Body of pancreas (tissue), 4 donors: ENCODE data around the gene DUS1L. TPM values are rescaled to one million over a fixed set of nuclear protein-coding genes. Genes with fewer than 3 reads are reported as not detected.

Source experiments
- ATAC-seq: fragments of 150-250 bp; one replicate; pipeline ENCODE4 v1.9.1; 2016
- DNase-seq, 4 donors: peaks; one replicate each; pipeline ENCODE4 v3.0.0-alpha.2; 2019
- H3K27ac ChIP-seq, 4 donors: fragments of 200-600 bp; sonication (generic); 1 replicate in 3 of 4; 2 replicates in 1 of 4; pipeline versions ENCODE4 v1.5.1 to v1.6.1; 2016 to 2019; ENCODE audit warnings: mild to moderate bottlenecking in 1 of 4, mixed read lengths in 1 of 4, moderate library complexity in 1 of 4
- H3K27me3 ChIP-seq, 2 donors: fragments of 200-600 bp; sonication (generic); one replicate each; pipeline ENCODE4 v1.6.0; 2016; ENCODE audit warnings: mild to moderate bottlenecking in 1 of 2
- H3K36me3 ChIP-seq, 2 donors: fragments of 200-600 bp; sonication (generic); replicated peaks in 1 of 2; 2 replicates each; pipeline ENCODE4 v1.5.1; 2016; ENCODE audit warnings: low read depth in 2 of 2; ENCODE audit not compliant: insufficient read depth in 1 of 2
- H3K4me1 ChIP-seq: fragments of 200-600 bp; sonication (generic); one replicate; pipeline ENCODE4 v1.6.0; 2016
- H3K4me3 ChIP-seq, 2 donors: fragments of 200-600 bp; sonication (generic); 1 replicate in 1 of 2; 2 replicates in 1 of 2; pipeline ENCODE4 v1.5.1; 2016 to 2019
- H3K9me3 ChIP-seq, 3 donors: fragments of 200-600 bp; sonication (generic); 1 replicate in 2 of 3; 2 replicates in 1 of 3; pipeline ENCODE4 v1.5.1; 2016
- POLR2A ChIP-seq, 3 donors: fragments of 450-650 bp; IDR thresholded peaks; one replicate each; pipeline ENCODE4 v1.6.1; 2016; ENCODE audit warnings: antibody characterized with exemption in 3 of 3, mild to moderate bottlenecking in 2 of 3
- WGBS, 2 donors: methylation state at CpG; one replicate each; pipeline ENCODE4 v1.1.5; 2017; 5-methylcytosine and 5-hydroxymethylcytosine counted together
- intact Hi-C: fragments of 100-400 bp; cut with DNase I; formaldehyde crosslinking; loops from one replicate; pipeline ENCODE4 v1.15.1; 2023
- total RNA-seq, 2 donors: library from RNA; depleted of rRNA; stranded (reverse); fragments of >200 nt; gene quantifications; one replicate each; pipeline ENCODE4 v1.1.0, GENCODE V29; 2016
- TF ChIP-seq, protein P1 (sequence below), 7 experiments: fragments of 450-650 bp in 4 of 7; fragments of 200-600 bp in 3 of 7; sonication (generic) in 3 of 7; IDR thresholded peaks; one replicate each; pipeline ENCODE4 v1.5.1; 2016 to 2019; ENCODE audit warnings: antibody characterized with exemption in 7 of 7

DUS1L gene
- total RNA-seq, 2 donors from 2014 or later = 76.0 to 128 TPM

DNA sequence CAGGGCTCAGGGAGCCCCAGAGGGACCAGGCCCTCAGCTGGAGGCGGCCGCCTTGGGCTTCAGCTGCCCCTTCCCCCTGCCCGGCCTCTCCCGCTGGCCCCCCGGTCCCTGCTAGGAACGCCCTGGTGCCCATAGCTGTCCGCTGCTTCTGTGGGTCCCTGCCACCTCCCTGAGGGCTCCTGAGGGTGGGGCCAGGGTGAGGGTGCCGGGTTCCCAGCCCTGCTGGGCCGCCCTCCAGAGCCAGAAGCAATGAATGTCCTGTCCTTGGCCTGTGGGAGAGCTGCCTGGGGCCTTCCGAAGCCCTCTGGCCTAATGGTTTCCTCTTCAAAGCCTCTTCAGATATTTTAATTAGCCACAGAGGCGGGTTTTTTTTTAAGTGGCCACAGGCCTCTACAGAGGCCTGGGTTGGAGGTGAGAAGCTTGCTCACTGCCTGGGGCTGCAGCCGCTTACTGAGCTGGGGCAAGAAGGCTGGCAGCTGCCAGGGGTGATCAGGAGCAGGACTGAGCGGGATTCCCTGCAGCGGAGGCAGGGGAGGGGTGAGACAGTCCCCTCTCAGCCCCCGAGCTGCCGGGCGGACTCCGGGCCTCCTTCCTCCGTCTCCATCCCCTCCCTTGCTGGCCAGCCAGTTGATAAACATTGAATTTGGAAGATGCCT lies 52.8 kb downstream of the DUS1L start:
- ATAC-seq = no peak
- WGBS, 2 donors = 95% methylated on average over 19 of the region's 19 CpGs; no CpG with 5 or more reads in 1 of the 2 donors
- intact Hi-C loops = no loop called here

DNA sequence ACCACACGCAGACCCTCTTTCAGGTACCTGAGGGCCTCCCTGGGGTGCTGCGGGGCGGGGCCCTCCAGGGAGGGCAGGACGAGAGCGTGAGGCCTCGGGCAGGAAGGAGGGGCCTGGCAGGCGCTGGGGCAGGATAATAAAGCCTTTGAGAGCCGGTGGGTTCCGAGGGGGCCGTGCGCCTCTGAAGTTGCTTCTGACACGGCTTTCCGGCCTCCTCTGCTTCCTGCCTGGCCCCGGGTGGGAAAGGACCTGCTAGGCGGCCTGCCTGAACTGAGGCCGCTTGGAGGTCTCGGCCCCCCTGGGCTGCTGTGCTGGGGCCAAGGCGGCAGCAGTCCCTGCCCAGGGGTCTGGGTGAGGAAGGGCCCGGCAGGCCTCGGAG lies 53.4 kb downstream of the DUS1L start:
- WGBS, 2 donors = 86 to 91% methylated on average over 6 to 20 of the region's 20 CpGs
- Histone ChIP-seq H3K27ac (no peak overlapping the region), H3K27me3 (no peaks in the 10 kb centered on the region), H3K36me3 (no peaks in the 10 kb centered on the region), H3K4me1 (no peaks in the 10 kb centered on the region), H3K9me3 (no peaks in the 10 kb centered on the region), H3K4me3 (no peak overlapping the region)
- TF ChIP-seq POLR2A (IDR thresholded peaks at IDR 0.05) = no peak
- TF ChIP-seq, protein P1, sequence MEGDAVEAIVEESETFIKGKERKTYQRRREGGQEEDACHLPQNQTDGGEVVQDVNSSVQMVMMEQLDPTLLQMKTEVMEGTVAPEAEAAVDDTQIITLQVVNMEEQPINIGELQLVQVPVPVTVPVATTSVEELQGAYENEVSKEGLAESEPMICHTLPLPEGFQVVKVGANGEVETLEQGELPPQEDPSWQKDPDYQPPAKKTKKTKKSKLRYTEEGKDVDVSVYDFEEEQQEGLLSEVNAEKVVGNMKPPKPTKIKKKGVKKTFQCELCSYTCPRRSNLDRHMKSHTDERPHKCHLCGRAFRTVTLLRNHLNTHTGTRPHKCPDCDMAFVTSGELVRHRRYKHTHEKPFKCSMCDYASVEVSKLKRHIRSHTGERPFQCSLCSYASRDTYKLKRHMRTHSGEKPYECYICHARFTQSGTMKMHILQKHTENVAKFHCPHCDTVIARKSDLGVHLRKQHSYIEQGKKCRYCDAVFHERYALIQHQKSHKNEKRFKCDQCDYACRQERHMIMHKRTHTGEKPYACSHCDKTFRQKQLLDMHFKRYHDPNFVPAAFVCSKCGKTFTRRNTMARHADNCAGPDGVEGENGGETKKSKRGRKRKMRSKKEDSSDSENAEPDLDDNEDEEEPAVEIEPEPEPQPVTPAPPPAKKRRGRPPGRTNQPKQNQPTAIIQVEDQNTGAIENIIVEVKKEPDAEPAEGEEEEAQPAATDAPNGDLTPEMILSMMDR (IDR thresholded peaks at IDR 0.05) = no peak
- ATAC-seq (no peak), DNase-seq (no peak)
- intact Hi-C loops = no loop called here

More for the DNA sequence above, 52.8 kb downstream of the DUS1L start:
- no peak overlapping the region for H3K27ac ChIP-seq
- DNase-seq = no peak
- no peak for TF ChIP-seq POLR2A (IDR thresholded peaks at IDR 0.05)
- TF ChIP-seq, protein P1 (IDR thresholded peaks at IDR 0.05) = no peak
- H3K9me3 ChIP-seq = no peaks in the 10 kb centered on the region
- H3K4me3 ChIP-seq = no peak overlapping the region
- no peaks in the 10 kb centered on the region for H3K36me3 ChIP-seq
- H3K27me3 ChIP-seq = no peaks in the 10 kb centered on the region
- peaks cover 4% of the 10 kb centered on the region for H3K4me1 ChIP-seq

DNA sequence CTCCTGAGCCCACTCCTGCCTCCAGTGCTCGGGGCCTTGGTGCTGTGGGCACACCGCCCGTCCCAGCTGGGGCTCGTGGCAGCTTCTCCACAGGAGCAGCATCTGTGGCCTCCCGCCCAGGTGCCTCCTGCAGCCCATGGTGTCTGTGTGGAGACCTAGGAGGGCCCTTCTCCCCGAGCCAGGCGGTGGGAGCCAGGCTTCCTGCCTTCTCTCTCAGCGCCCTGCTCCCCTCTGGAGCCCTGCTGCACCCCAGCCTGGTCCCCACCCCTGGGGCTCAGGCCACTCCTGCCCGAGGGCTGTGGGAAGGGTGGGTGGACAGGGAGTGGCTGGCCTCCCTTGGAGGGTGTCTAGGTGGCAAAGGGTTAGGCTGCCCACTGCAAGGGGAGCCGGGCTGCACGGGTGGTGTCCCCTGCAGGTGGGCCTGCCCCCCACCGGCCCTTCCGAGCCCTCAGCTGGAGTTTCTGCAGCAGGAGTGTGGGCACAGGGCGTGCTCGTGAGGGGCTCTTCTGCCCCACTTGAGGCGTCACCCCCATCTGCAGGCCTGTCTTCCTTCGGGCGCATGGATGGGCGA lies 53.9 kb downstream of the DUS1L start:
- Histone ChIP-seq H3K4me1 (no peaks in the 10 kb centered on the region), H3K27me3 (no peaks in the 10 kb centered on the region), H3K27ac (no peak overlapping the region), H3K9me3 (no peaks in the 10 kb centered on the region), H3K36me3 (no peaks in the 10 kb centered on the region), H3K4me3 (no peak overlapping the region)
- DNase-seq (no peak), ATAC-seq (no peak)
- TF ChIP-seq, protein P1 (IDR thresholded peaks at IDR 0.05) = no peak
- TF ChIP-seq POLR2A (IDR thresholded peaks at IDR 0.05) = no peak
- 93 to 95% methylated on average over 14 to 17 of the region's 19 CpGs for WGBS, 2 donors
- intact Hi-C loops = no loop called here

DNA sequence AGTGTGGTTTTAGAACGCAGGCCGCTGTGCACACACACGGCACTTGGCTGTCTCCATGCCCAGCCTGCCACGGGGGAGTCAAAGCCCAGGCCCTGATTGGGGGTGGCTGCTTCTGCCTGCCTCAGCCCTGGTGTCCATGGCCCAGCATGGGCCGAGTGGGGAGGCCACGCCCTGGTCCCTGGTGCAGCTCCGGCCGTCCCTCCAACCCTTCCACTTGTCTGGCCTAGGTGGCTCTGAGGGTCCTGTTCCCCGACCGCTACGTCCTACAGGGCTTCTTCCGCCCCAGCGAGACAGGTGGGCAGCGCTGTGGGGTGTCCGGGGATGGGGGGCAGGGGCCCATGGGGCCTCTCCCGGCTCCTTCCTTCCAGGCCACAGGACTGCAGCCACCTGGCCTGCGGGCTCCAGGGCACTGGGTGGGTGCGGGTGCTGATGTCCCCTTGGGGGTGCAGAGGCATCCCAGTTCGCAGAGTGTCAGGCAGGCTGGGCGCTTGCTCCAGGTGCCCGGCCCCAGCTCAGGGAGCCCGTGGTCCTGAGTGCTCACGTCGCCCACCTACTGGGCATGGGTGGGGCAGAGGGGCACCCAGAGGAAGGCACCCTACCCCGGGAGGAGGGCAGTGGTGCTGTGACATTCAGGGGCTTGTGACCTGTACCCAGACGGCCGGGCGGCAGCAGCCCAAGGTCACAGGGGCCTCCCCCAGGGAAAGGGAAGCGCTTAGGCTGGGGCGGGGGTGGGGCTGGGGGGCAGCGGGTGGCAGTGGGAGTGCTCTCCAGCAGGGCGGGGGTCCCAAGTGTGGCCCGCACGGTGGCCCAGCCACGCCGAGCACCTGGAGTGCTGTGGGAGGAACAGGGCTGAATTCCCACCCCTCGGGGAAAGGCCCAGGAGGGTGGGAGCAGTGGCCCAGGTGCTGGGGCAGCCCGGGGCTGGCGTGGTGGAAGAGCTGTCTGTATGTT lies 54.8 kb downstream of the DUS1L start:
- no peaks in the 10 kb centered on the region for H3K9me3 ChIP-seq
- no peak for TF ChIP-seq POLR2A (IDR thresholded peaks at IDR 0.05)
- TF ChIP-seq, protein P1 (IDR thresholded peaks at IDR 0.05) = no peak
- H3K27ac ChIP-seq = no peak overlapping the region
- ATAC-seq (no peak), DNase-seq (no peak)
- no peaks in the 10 kb centered on the region for H3K36me3 ChIP-seq
- WGBS, 2 donors = 90 to 91% methylated on average over 23 to 26 of the region's 39 CpGs
- intact Hi-C loops = no loop called here
- H3K27me3 ChIP-seq = no peaks in the 10 kb centered on the region
- no peaks in the 10 kb centered on the region for H3K4me1 ChIP-seq
- H3K4me3 ChIP-seq = no peak overlapping the region
